HepG2 (cell line): Measurements from ENCODE around the gene ARHGAP36. TPM values are rescaled to one million over a fixed set of nuclear protein-coding genes. Genes with fewer than 3 reads are reported as not detected.

Source experiments
- ATAC-seq: fragments of 200-7000 bp; cut with Tn5 transposase; 3 replicates; pipeline ENCODE4 v1.9.1; 2020; ENCODE audit warnings: mild to moderate bottlenecking, moderate library complexity
- BruUV-seq: library from RNA; stranded (reverse); fragments of 400-500 nt; replicated peaks from 2 replicates; lab custom pipeline; 2021; lab: Mats Ljungman, UMichigan
- CTCF ChIA-PET: fragments of 300-600 bp; formaldehyde crosslinking; extraction: SDS; loops from one replicate; lab custom pipeline; 2021; ENCODE audit warnings: low total read pairs, inconsistent platforms, low intra/inter-chr PET ratio; lab: Yijun Ruan, JAX
- POLR2A ChIA-PET: fragments of 350-600 bp; sonication (Branson Sonifier 250); formaldehyde crosslinking; loops from one replicate; lab custom pipeline; 2020; ENCODE audit warnings: antibody characterized with exemption, inconsistent platforms; lab: Yijun Ruan, JAX
- DNase-seq: peaks from one replicate; pipeline ENCODE4 v3.0.0-alpha.2; 2015; ENCODE audit warnings: low spot score
- FAIRE-seq: peaks from 3 replicates; lab custom pipeline; 2011; peaks lifted over from hg19 to GRCh38; lab: Jason Lieb, UNC
- H2AFZ ChIP-seq: one replicate; pipeline ENCODE4 v1.6.1; 2011; ENCODE audit warnings: low read length, inconsistent platforms
- H3K27ac ChIP-seq: fragments of 300-600 bp; 3 replicates; pipeline ENCODE4 v1.8.0; 2011; ENCODE audit warnings: mixed run types, mild to moderate bottlenecking, mixed read lengths, low read length, inconsistent platforms; ENCODE audit not compliant: insufficient read depth; ENCODE audit errors: extremely low read length
- H3K27me3 ChIP-seq, 2 experiments: fragments of 200-600 bp in 1 of 2; 2 replicates in 1 of 2; 3 replicates in 1 of 2; pipeline versions ENCODE4 v1.6.0 to v1.8.0; 2011; ENCODE audit warnings: low read length in 2 of 2, mild to moderate bottlenecking in 2 of 2, moderate library complexity in 2 of 2, inconsistent platforms in 1 of 2; ENCODE audit not compliant: insufficient read depth in 2 of 2, control insufficient read depth in 1 of 2
- H3K36me3 ChIP-seq, 2 experiments: fragments of 200-600 bp in 1 of 2; replicated peaks in 1 of 2; 2 replicates in 1 of 2; 3 replicates in 1 of 2; pipeline versions ENCODE4 v1.5.1 to v1.8.0; 2011; ENCODE audit warnings: low read length in 2 of 2, inconsistent platforms in 1 of 2; ENCODE audit not compliant: insufficient read depth in 2 of 2, control insufficient read depth in 1 of 2
- H3K4me1 ChIP-seq: 2 replicates; pipeline ENCODE4 v1.5.1; 2012; ENCODE audit warnings: low read length, inconsistent platforms; ENCODE audit not compliant: insufficient read depth
- H3K4me2 ChIP-seq: 2 replicates; pipeline ENCODE4 v1.6.0; 2011; ENCODE audit warnings: low read depth, low read length, inconsistent platforms
- H3K4me3 ChIP-seq, 3 experiments: fragments of 200-600 bp in 1 of 3; sonication (generic), shearing (Covaris generic) in 1 of 3; replicated peaks in 1 of 3; 2 replicates each; pipeline ENCODE4 v1.5.1; 2011 to 2016; ENCODE audit warnings: low read length in 3 of 3, inconsistent platforms in 2 of 3, low read depth in 2 of 3, mild to moderate bottlenecking in 2 of 3, control low read depth in 1 of 3, mixed read lengths in 1 of 3; ENCODE audit not compliant: insufficient read depth in 1 of 3
- H3K79me2 ChIP-seq: one replicate; pipeline ENCODE4 v1.6.1; 2011; ENCODE audit warnings: low read length, inconsistent platforms; ENCODE audit not compliant: insufficient read depth
- H3K9ac ChIP-seq: 2 replicates; pipeline ENCODE4 v1.6.0; 2011; ENCODE audit warnings: mild to moderate bottlenecking, low read depth, low read length, inconsistent platforms; ENCODE audit not compliant: insufficient read depth
- H3K9me3 ChIP-seq: 2 replicates; pipeline ENCODE4 v1.5.1; 2012; ENCODE audit warnings: mild to moderate bottlenecking, low read length
- H4K20me1 ChIP-seq: 2 replicates; pipeline ENCODE4 v1.6.0; 2011; ENCODE audit warnings: inconsistent platforms, mild to moderate bottlenecking, low read length, moderate library complexity; ENCODE audit not compliant: insufficient read depth
- AGO2 ChIP-seq: fragments of 200-400 bp; formaldehyde crosslinking; optimal IDR thresholded peaks from 2 replicates; pipeline ENCODE3; 2017; ENCODE audit warnings: mild to moderate bottlenecking, low read depth, low read length, moderate library complexity
- EP300 ChIP-seq, 3 experiments: sonication (generic) in 1 of 3; formaldehyde crosslinking in 1 of 3; IDR thresholded peaks; 2 replicates each; pipeline versions ENCODE4 v1.5.1 to v1.6.1; 2011 to 2020; ENCODE audit warnings: low read depth in 2 of 3, low read length in 2 of 3, borderline replicate concordance in 1 of 3, improper control_type of control experiment in 1 of 3, mild to moderate bottlenecking in 1 of 3, missing genetic modification reagents in 1 of 3, moderate library complexity in 1 of 3
- HDAC1 ChIP-seq: sonication (generic); formaldehyde crosslinking; IDR thresholded peaks from 2 replicates; pipeline ENCODE4 v1.5.1; 2020; ENCODE audit warnings: mild to moderate bottlenecking, missing genetic modification reagents
- NFYB ChIP-seq: sonication (generic); formaldehyde crosslinking; IDR thresholded peaks from 2 replicates; pipeline ENCODE4 v1.4.0; 2020; ENCODE audit warnings: missing genetic modification reagents
- PAF1 ChIP-seq: IDR thresholded peaks from 2 replicates; pipeline ENCODE4 v1.6.1; 2016; ENCODE audit warnings: missing genetic modification reagents, missing compliant biosample characterization
- SAP130 ChIP-seq: IDR thresholded peaks from 2 replicates; pipeline ENCODE4 v1.6.1; 2016; ENCODE audit warnings: low read depth
- SRF ChIP-seq: IDR thresholded peaks from 2 replicates; pipeline ENCODE4 v1.6.1; 2011; ENCODE audit warnings: mild to moderate bottlenecking, low read depth, low read length, moderate library complexity
- SUZ12 ChIP-seq: fragments of 150-350 bp; IDR thresholded peaks from 2 replicates; pipeline ENCODE4 v1.6.1; 2014; ENCODE audit warnings: low read depth, low read length
- TEAD2 ChIP-seq: sonication (generic); formaldehyde crosslinking; IDR thresholded peaks from 2 replicates; pipeline ENCODE4 v1.9.0; 2021; ENCODE audit warnings: missing genetic modification reagents
- ZKSCAN1 ChIP-seq: fragments of 150-350 bp; IDR thresholded peaks from 2 replicates; pipeline ENCODE4 v1.6.1; 2014; ENCODE audit warnings: low read length
- ZNF235 ChIP-seq: sonication (generic); formaldehyde crosslinking; IDR thresholded peaks from 2 replicates; pipeline ENCODE4 v1.8.1; 2023; ENCODE audit warnings: mild to moderate bottlenecking, missing genetic modification reagents, borderline replicate concordance
- ZNF432 ChIP-seq: sonication (generic); formaldehyde crosslinking; IDR thresholded peaks from 2 replicates; pipeline ENCODE4 v1.5.0; 2020; ENCODE audit warnings: missing genetic modification reagents, mild to moderate bottlenecking, borderline replicate concordance
- ZNF577 ChIP-seq: sonication (generic); formaldehyde crosslinking; IDR thresholded peaks from 2 replicates; pipeline ENCODE4 v1.4.0; 2020; ENCODE audit warnings: mild to moderate bottlenecking, low read depth, missing genetic modification reagents, borderline replicate concordance
- ZNF816 ChIP-seq: sonication (generic); formaldehyde crosslinking; IDR thresholded peaks from 2 replicates; pipeline ENCODE4 v1.8.0; 2022; ENCODE audit warnings: missing genetic modification reagents, mild to moderate bottlenecking, borderline replicate concordance
- WGBS: methylation state at CpG from one replicate; pipeline ENCODE4 v1.1.6; 2017; ENCODE audit warnings: low lambda C conversion rate; 5-methylcytosine and 5-hydroxymethylcytosine counted together
- in situ Hi-C: cut with HindIII; loops from 2 replicates; pipeline ENCODE4 v1.10.0; 2017; ENCODE audit warnings: low pct_unique_long_range_greater_than_20kb; ENCODE audit not compliant: extremely low pct_ligation_motif_present
- intact Hi-C: fragments of 100-400 bp; cut with micrococcal nuclease; formaldehyde crosslinking; loops from one replicate; pipeline ENCODE4 v1.10.0; 2022; ENCODE audit not compliant: unreplicated experiment
- polyA plus RNA-seq, 8 experiments: library from polyadenylated mRNA; depleted of rRNA in 3 of 8; stranded (reverse) in 7 of 8; unstranded in 1 of 8; fragments of >200 nt; fragmentation: Illumina TruSeq in 4 of 8; extraction: Trizol in 4 of 8; gene quantifications; 2 replicates each; pipeline versions ENCODE4 v1.2.1 to v1.2.3, GENCODE V29; 2011 to 2016; ENCODE audit warnings: low read depth in 4 of 8, missing spikeins in 1 of 8, mixed read lengths in 1 of 8; ENCODE audit not compliant: insufficient read depth in 1 of 8
- total RNA-seq, 5 experiments: library from RNA; depleted of rRNA; stranded (reverse); fragments of >200 nt; fragmentation: Illumina TruSeq; extraction: Trizol; gene quantifications; 2 replicates each; pipeline ENCODE4 v1.2.3, GENCODE V29; 2016; ENCODE audit warnings: low read depth in 1 of 5
- TF ChIP-seq, protein P1 (sequence below): fragments of 450-650 bp; IDR thresholded peaks from 2 replicates; pipeline ENCODE4 v1.6.1; 2017; ENCODE audit warnings: mild to moderate bottlenecking
- TF ChIP-seq, protein P2 (sequence below): IDR thresholded peaks from 2 replicates; pipeline ENCODE4 v1.6.1; 2012; ENCODE audit warnings: low read length, improper control_type of control experiment

Gene ARHGAP36
- total and polyA plus RNA-seq, 2 of the 13 experiments (the other 11 are each of a cell fraction or from before 2014, with no cell fraction given), result not detected

DNA sequence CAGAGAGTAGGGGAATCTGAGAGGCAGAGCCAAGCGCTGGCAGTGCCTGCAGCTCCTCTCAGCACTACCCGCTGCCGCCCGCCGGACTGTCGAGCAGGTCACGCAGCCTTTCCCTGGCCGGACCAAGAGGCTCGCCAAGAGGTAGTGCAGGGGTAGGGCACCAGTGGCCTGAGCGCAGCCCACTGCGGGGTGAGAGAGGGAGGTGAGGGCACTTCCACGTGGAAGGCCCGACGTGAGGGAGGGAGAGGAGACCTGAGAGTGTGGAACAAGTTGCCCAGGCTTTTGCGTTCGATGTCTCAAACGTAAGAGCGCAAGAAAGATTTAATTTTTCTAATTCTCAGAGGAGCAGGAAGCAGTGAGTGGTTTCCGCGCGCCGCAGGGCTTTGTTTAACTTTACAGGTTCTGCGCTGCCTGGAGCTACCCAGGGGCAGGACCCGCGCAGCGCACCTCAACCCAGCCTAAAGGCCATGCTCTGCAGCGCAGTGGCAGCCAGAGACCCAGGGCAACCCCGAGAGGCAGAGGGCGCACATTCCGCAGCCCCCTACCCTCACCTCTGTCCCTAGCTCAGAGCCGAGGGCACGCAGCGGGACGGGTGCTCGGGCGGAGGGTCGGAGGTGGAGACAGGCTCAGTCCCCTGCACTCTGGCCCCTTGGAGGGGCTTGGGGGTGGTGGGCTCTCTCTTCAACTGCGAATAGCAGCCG is 14.9 kb downstream of the ARHGAP36 start:
- CTCF ChIA-PET, result no interaction called here
- H3K4me1 ChIP-seq, result no peaks in the 10 kb centered on the region
- ATAC-seq (no peak), FAIRE-seq (no peak), DNase-seq (no peak)
- H3K79me2 ChIP-seq, result no peaks in the 10 kb centered on the region
- H3K27ac ChIP-seq, result no peak overlapping the region
- no peaks in the 10 kb centered on the region for H3K36me3 ChIP-seq
- H3K9me3 ChIP-seq, result no peaks in the 10 kb centered on the region
- H3K4me3 ChIP-seq, result no peak overlapping the region
- no peak overlapping the region for H3K9ac ChIP-seq
- POLR2A ChIA-PET, result no interaction called here
- in situ Hi-C loops, result no loop called here
- no TSS peak for BruUV-seq
- intact Hi-C loops, result no loop called here
- H3K27me3 ChIP-seq, result no peaks in the 10 kb centered on the region
- no peak overlapping the region for H3K4me2 ChIP-seq
- TF ChIP-seq ZNF235 (CRISPR knock-in tag), result no peak
- no peak for TF ChIP-seq SAP130 (CRISPR knock-in tag)
- TF ChIP-seq SUZ12, result no peak
- no peak for TF ChIP-seq PAF1 (CRISPR knock-in tag)
- no peak for TF ChIP-seq TEAD2 (CRISPR knock-in tag)
- no peak for TF ChIP-seq ZNF816 (CRISPR knock-in tag)
- TF ChIP-seq EP300 (IDR thresholded peaks at IDR 0.05; ENCODE audit: low read depth in 2 of 2, low read length in 2 of 2), result no peak
- no peak for TF ChIP-seq EP300 (CRISPR knock-in tag; IDR thresholded peaks at IDR 0.05; ENCODE audit: borderline replicate concordance)
- TF ChIP-seq, protein P1, sequence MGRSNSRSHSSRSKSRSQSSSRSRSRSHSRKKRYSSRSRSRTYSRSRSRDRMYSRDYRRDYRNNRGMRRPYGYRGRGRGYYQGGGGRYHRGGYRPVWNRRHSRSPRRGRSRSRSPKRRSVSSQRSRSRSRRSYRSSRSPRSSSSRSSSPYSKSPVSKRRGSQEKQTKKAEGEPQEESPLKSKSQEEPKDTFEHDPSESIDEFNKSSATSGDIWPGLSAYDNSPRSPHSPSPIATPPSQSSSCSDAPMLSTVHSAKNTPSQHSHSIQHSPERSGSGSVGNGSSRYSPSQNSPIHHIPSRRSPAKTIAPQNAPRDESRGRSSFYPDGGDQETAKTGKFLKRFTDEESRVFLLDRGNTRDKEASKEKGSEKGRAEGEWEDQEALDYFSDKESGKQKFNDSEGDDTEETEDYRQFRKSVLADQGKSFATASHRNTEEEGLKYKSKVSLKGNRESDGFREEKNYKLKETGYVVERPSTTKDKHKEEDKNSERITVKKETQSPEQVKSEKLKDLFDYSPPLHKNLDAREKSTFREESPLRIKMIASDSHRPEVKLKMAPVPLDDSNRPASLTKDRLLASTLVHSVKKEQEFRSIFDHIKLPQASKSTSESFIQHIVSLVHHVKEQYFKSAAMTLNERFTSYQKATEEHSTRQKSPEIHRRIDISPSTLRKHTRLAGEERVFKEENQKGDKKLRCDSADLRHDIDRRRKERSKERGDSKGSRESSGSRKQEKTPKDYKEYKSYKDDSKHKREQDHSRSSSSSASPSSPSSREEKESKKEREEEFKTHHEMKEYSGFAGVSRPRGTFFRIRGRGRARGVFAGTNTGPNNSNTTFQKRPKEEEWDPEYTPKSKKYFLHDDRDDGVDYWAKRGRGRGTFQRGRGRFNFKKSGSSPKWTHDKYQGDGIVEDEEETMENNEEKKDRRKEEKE, result no peak
- TF ChIP-seq, protein P2, sequence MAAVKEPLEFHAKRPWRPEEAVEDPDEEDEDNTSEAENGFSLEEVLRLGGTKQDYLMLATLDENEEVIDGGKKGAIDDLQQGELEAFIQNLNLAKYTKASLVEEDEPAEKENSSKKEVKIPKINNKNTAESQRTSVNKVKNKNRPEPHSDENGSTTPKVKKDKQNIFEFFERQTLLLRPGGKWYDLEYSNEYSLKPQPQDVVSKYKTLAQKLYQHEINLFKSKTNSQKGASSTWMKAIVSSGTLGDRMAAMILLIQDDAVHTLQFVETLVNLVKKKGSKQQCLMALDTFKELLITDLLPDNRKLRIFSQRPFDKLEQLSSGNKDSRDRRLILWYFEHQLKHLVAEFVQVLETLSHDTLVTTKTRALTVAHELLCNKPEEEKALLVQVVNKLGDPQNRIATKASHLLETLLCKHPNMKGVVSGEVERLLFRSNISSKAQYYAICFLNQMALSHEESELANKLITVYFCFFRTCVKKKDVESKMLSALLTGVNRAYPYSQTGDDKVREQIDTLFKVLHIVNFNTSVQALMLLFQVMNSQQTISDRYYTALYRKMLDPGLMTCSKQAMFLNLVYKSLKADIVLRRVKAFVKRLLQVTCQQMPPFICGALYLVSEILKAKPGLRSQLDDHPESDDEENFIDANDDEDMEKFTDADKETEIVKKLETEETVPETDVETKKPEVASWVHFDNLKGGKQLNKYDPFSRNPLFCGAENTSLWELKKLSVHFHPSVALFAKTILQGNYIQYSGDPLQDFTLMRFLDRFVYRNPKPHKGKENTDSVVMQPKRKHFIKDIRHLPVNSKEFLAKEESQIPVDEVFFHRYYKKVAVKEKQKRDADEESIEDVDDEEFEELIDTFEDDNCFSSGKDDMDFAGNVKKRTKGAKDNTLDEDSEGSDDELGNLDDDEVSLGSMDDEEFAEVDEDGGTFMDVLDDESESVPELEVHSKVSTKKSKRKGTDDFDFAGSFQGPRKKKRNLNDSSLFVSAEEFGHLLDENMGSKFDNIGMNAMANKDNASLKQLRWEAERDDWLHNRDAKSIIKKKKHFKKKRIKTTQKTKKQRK, result no peak
- TF ChIP-seq ZKSCAN1, result no peak
- TF ChIP-seq HDAC1 (CRISPR knock-in tag), result no peak
- no peak for TF ChIP-seq AGO2
- no peak for TF ChIP-seq ZNF577
- no peak for TF ChIP-seq NFYB (CRISPR knock-in tag)
- no peak for TF ChIP-seq SRF
- TF ChIP-seq ZNF432 (CRISPR knock-in tag), result no peak
- no peak overlapping the region for H2AFZ ChIP-seq
- WGBS, result 38% methylated on average over 13 of the region's 39 CpGs
- no peaks in the 10 kb centered on the region for H4K20me1 ChIP-seq
